Stimulated activated CD8-positive, alpha-beta memory T cell treated with anti-CD3 and anti-CD28 coated beads, Interleukin-2, amount 100 ng/mL, for 1 hour (primary cell): ENCODE results near the gene WHAMM.
"Not testable (repeated sequence)": the region's sequence is repeated elsewhere in the genome, so short reads cannot be mapped to it uniquely, and the experiment has no call there.

ENCODE experiments used
- DNase-seq, 2 donors: peaks; one replicate each; pipeline ENCODE4 v3.0.0-alpha.2; 2020; ENCODE audit warnings: low read depth in 2 of 2

The WHAMM gene

GRCh38 chr15:82803793-82804574 lies 5.4 kb upstream of the WHAMM start:
- DNase-seq = no peak

- no peak for DNase-seq
Observed at GRCh38 chr15:82804575-82804949, 4.9 kb upstream of the WHAMM start.

GRCh38 chr15:82805994-82806406 lies 3.4 kb upstream of the WHAMM start, which contains the start of gene FSD2:
TSS of gene FSD2 (minus strand) at chr15:82806069. CDS start at chr15:82787390, 18,679 bp downstream.
- DNase-seq = no peak

- no peak for DNase-seq
Observed at GRCh38 chr15:82807920-82808633, 1.4 kb upstream of the WHAMM start.

- no peak for DNase-seq
Observed at GRCh38 chr15:82808634-82809041, 790 bp upstream of the WHAMM start.

GRCh38 chr15:82810061-82810889 lies 847 bp downstream of the WHAMM start:
- DNase-seq = peak; percentile 4 to 8

GRCh38 chr15:82810890-82811426 lies 1.5 kb downstream of the WHAMM start:
- DNase-seq = peak; percentile 10 to 15

GRCh38 chr15:82812994-82813393 lies 3.6 kb downstream of the WHAMM start:
- no peak for DNase-seq

GRCh38 chr15:82820128-82820527 lies 10.7 kb downstream of the WHAMM start:
- no peak for DNase-seq

GRCh38 chr15:82821396-82821795 lies 12.0 kb downstream of the WHAMM start:
- not testable (repeated sequence) for DNase-seq

GRCh38 chr15:82821851-82822250 lies 12.4 kb downstream of the WHAMM start:
- not testable (repeated sequence) for DNase-seq

GRCh38 chr15:82823049-82823448 lies 13.6 kb downstream of the WHAMM start:
- no peak for DNase-seq

- DNase-seq = no peak
Observed at GRCh38 chr15:82828075-82828474, 18.6 kb downstream of the WHAMM start.

- no peak for DNase-seq
Observed at GRCh38 chr15:82829234-82829633, 19.8 kb downstream of the WHAMM start.

GRCh38 chr15:82830427-82831173 lies 21.2 kb downstream of the WHAMM start:
- DNase-seq = no peak

GRCh38 chr15:82831894-82832600 lies 22.6 kb downstream of the WHAMM start:
- no peak for DNase-seq

- DNase-seq = no peak
Observed at GRCh38 chr15:82832601-82833361, 23.4 kb downstream of the WHAMM start.

- no peak for DNase-seq
Observed at GRCh38 chr15:82833362-82833682, 23.9 kb downstream of the WHAMM start.

GRCh38 chr15:82835391-82835917 lies 26.0 kb downstream of the WHAMM start:
- DNase-seq = no peak
